G401.6 (cell line): ENCODE measurements around the gene BTC.
"Not testable (repeated sequence)": the region's sequence is repeated elsewhere in the genome, so short reads cannot be mapped to it uniquely, and the experiment has no call there.

Experiments
- FAIRE-seq: peaks from 2 replicates; lab custom pipeline; 2012; peaks lifted over from hg19 to GRCh38; lab: Jason Lieb, UNC

BTC gene

GRCh38 chr4:74757136-74757535 is 37.2 kb downstream of the BTC start:
- no peak for FAIRE-seq

GRCh38 chr4:74755486-74755885 is 38.8 kb downstream of the BTC start:
- FAIRE-seq, result no peak

DNA sequence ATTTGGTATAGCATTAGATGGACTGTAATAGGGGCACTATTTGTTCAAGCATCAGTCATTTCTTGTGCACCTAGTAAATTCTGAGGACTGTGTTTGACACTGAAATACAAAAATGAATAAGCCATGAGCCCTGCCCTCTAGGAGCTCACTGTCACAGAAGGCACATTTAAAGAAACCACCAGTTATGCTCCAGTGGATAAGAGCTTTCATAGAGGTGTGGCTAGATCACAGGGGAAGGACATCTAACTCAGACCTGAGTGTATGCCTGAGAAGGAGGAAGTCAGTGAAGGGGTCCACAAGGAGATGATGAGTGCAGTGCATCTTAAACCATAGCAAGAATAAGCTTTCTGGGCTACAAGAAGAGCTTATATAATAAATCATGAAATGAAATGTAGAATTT is 40.1 kb downstream of the BTC start:
- FAIRE-seq, result no peak

GRCh38 chr4:74752798-74753197 is 41.5 kb downstream of the BTC start:
- FAIRE-seq, result no peak

DNA sequence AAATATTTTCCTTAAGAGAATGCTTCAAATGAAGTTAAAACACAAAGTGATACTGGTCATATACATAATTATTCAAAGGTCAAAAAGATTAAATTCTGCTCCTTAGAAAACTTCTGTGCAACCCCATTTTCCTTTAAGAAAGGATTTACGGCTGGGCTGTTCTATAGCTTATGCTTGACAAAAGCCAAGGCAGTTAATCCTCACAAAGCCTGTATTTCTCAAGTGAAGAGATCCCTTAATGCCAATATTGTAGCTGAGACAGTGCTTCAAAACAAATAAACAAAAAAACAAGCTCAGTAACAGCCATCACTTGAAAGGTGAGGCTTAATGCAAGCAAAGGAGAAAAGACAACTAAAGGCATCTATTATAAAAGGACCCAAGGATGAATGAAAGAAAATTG is 42.5 kb downstream of the BTC start:
- no peak for FAIRE-seq

GRCh38 chr4:74751247-74751646 is 43.1 kb downstream of the BTC start:
- FAIRE-seq, result no peak

GRCh38 chr4:74742185-74742584 is 52.1 kb downstream of the BTC start:
- no peak for FAIRE-seq

DNA sequence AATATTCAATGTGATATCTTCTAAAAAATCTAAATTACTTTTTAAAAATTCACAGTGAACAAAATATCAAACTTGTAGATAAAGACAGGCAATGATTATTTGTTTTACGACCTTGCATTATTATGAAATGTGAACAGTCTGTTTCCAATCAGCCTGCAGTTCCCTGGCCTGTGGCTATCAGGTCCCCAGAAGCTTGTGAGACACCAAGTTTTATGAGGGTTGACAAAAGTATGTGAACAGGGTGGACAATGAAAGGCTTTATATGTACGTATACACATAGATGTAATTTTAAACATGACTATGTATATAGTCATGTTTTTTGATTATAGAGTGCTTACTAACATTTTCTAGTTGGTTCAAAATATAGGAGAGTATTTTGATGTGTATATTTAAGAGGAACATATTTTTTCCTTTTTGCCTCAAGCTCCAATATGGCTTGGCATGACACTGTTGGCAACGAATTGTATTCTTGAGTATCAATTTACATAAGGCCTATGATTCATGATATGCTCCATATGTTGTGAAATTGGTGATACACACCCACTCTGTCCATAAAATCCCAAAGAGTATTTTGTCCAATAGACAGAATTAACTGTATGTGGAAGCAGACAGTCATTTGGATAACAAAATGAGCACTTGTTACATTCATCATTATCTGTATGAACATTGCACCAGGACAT is 55.7 kb downstream of the BTC start:
- no peak for FAIRE-seq

GRCh38 chr4:74734995-74735394 is 59.3 kb downstream of the BTC start:
- FAIRE-seq, result no peak

- no peak for FAIRE-seq
These were observed 60.6 kb downstream of the BTC start for GRCh38 chr4:74733756-74734155.

- FAIRE-seq, result no peak
These were observed 69.3 kb downstream of the BTC start for GRCh38 chr4:74724979-74725378.

- no peak for FAIRE-seq
These were observed 77.9 kb downstream of the BTC start for GRCh38 chr4:74716436-74716765.

DNA sequence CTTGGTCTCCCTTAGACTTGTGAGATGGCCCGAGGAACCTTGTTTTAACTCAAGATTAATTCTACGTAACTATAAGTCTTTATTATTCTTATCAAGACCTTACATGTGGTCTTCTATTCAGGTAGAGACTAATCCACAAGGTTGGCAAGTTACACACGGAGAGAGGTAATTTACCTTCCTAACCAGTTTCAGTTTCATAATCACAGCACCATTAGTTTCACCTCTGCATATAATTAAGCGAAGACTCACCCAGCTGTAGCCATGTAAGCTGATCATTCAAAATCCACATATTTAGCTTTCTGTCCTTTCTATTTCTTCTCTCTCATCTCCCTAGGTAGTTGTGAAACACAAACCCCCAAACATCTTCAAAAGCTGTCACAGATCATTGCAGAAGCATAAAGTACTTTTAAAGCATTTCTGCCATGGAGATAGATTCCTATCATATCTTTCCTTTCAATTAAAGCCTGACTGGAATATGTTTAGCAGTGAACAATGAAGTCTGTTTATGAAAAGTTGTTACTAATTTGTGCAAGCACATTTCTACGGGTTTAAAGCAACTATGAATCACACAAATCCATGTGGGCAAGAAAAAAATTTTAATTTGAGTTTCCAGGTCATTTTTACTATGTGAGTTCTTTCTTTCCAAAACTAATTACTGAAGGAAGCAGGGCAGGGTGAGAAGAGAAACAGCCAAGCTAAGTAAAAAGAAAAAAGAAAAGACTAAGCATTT is 78.5 kb downstream of the BTC start:
- no peak for FAIRE-seq

DNA sequence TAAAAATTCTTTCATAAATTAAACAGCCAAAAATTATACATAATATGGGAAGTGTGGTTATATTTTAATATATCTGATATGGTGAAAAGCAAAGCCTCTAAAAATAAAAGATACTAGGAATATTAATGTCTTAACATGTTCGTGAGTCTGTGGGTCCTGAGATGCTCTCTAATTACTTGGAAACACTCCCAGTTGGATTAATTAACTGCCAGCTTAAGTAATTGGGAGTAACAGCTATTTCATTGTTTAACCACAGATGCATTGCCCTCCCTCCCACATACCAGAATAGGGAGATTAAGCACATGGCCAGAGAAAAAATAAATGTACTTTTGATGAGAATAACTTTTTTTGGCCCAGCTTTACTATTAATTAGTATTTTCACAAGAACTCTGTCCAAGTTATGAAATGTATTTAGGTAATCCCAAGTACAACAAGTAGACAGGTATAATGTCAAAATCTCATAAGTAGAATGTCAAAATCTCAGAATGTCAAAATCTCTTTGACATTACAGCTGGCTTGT is 79.7 kb downstream of the BTC start:
- no peak for FAIRE-seq

GRCh38 chr4:74708135-74708534 is 86.2 kb downstream of the BTC start:
- not testable (repeated sequence) for FAIRE-seq
